ENCODE results near the gene ZNF44.

ZNF44 gene

GRCh38 chr19:12261554-12261953 lies 33.1 kb downstream of the ZNF44 start:
- DNase-seq (ENCODE audit: low read depth): no peak

- no peak for DNase-seq (ENCODE audit: low read depth)
Observed at GRCh38 chr19:12260861-12261260, 33.8 kb downstream of the ZNF44 start.

- DNase-seq (ENCODE audit: low read depth): no peak
Observed at GRCh38 chr19:12260236-12260635, 34.4 kb downstream of the ZNF44 start.

GRCh38 chr19:12255372-12255771 lies 39.3 kb downstream of the ZNF44 start:
- DNase-seq (ENCODE audit: low read depth): no peak

GRCh38 chr19:12247644-12248222 lies 47.0 kb downstream of the ZNF44 start:
- no peak for DNase-seq (ENCODE audit: low read depth)

- no peak for DNase-seq (ENCODE audit: low read depth)
Observed at GRCh38 chr19:12244370-12244769, 50.3 kb downstream of the ZNF44 start.

GRCh38 chr19:12237143-12237839 lies 57.4 kb downstream of the ZNF44 start:
- no peak for DNase-seq (ENCODE audit: low read depth)

GRCh38 chr19:12232961-12233360 lies 61.7 kb downstream of the ZNF44 start:
- DNase-seq (ENCODE audit: low read depth): no peak

GRCh38 chr19:12230751-12231733 lies 63.6 kb downstream of the ZNF44 start:
- no peak for DNase-seq (ENCODE audit: low read depth)

- DNase-seq (ENCODE audit: low read depth): no peak
Observed at GRCh38 chr19:12229990-12230389, 64.7 kb downstream of the ZNF44 start.

GRCh38 chr19:12224676-12225075 lies 70.0 kb downstream of the ZNF44 start:
- no peak for DNase-seq (ENCODE audit: low read depth)

GRCh38 chr19:12222980-12223630 lies 71.6 kb downstream of the ZNF44 start:
- DNase-seq (ENCODE audit: low read depth): no peak

All from amniotic epithelial cell (primary cell).